ENCODE measurements around the gene SNX1. TPM values are rescaled to one million over a fixed set of nuclear protein-coding genes. Genes with fewer than 3 reads are reported as not detected.

Gene SNX1
- total and polyA plus RNA-seq, 2 donors (not counting 1 experiment from before 2014, with no cell fraction given), result 87.9 to 152 TPM

DNA sequence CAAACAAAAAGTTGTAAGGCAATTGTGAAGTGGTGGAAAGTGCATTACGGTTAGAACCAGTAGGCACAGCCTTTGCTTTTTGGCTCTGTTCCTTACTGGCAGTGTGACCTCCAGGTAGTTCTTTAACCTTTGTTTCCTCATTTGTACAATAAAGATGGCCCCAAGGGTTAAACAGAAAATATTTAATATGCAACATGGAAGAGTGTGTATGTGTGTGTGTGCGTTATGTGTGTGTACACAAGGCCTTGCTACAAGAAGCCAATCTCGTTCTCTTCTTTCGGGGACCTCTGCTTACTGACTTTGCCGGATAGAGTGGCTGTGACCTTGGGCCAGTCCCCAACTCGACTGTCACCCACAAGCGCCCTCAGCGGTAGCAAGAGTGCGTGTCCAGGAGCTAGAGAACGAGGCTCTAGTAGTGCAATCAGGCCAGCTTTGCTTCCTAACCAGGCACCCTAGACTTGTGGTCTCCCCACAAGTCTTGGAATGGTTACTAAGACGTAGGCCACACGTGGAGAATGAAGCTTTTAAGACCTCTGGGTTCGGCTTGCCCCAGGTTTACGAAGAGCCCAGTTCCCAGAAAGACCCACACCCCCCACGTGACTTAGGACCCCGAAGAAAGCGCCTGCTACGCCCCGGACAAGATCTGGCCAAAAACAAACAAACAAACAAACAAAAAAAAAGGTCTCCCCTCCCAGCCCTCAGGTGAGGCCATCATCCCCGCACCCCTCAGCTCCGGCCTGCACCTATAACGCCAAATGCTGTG, 2.7 kb upstream of the SNX1 start:
- peak; percentile 67 for DNase-seq
- peak overlapping the region; percentile 93 for H3K4me2 ChIP-seq (replicated peaks; ENCODE audit: low read depth, low read length, poor library complexity, severe bottlenecking)
- no peaks in the 10 kb centered on the region for H3K27me3 ChIP-seq (replicated peaks in 1 of 4; ENCODE audit: control extremely low read depth in 1 of 4, control insufficient read depth in 3 of 4, insufficient read depth in 4 of 4, low read length in 3 of 4)
- WGBS (ENCODE audit: insufficient coverage), result 1% methylated on average over 18 of the region's 22 CpGs
- H3K27ac ChIP-seq (ENCODE audit: low read length in 2 of 2), result peak overlapping the region; percentile 90 to 95
- H3K79me2 ChIP-seq (ENCODE audit: control insufficient read depth, insufficient read depth, low read length), result peaks cover 85% of the 10 kb centered on the region
- no peaks in the 10 kb centered on the region for H3K27me3 Mint-ChIP-seq
- ChIA-PET CTCF (interaction anchor here (0.9 to 4.6 kb wide), 13 partner anchors 17 to 626 kb away, joined by 3 to 33 read pairs (median 4); partner anchors contain the start of genes DAPK2 and PPIB), POLR2A (interaction anchor here (0.8 to 2.2 kb wide), 10 partner anchors 9 to 801 kb away, joined by 3 to 14 read pairs (median 4); partner anchors contain the start of genes PIF1 and SNX22)
- no peaks in the 10 kb centered on the region for H3K9me3 ChIP-seq (ENCODE audit: control extremely low read depth in 1 of 3, control insufficient read depth in 2 of 3, insufficient read depth in 1 of 3, low read length in 2 of 3)
- ATAC-seq (ENCODE audit: low read depth), result peak; percentile 2
- H3K36me3 ChIP-seq (replicated peaks in 1 of 2; ENCODE audit: control extremely low read depth in 1 of 2, control insufficient read depth in 1 of 2, extremely low read depth in 1 of 2, insufficient read depth in 2 of 2, low read length in 1 of 2), result peaks cover 2 to 5% of the 10 kb centered on the region in 2 experiments
- H3K4me1 Mint-ChIP-seq, result peaks cover 85% of the 10 kb centered on the region
- peaks cover 82 to 85% of the 10 kb centered on the region in 2 donors for H3K4me1 ChIP-seq (ENCODE audit: control insufficient read depth in 2 of 2, insufficient read depth in 2 of 2, low read length in 2 of 2)
- peaks cover 19% of the 10 kb centered on the region for H4K20me1 ChIP-seq (ENCODE audit: control insufficient read depth, insufficient read depth, low read length, poor library complexity, severe bottlenecking)
- peak overlapping the region; percentile 76 to 94 (median 84) for H3K4me3 ChIP-seq (ENCODE audit: control extremely low read depth in 1 of 5, extremely low read depth in 1 of 5, insufficient read depth in 1 of 5, low read depth in 2 of 5, low read length in 4 of 5)
- H3K9me3 Mint-ChIP-seq (ENCODE audit: insufficient read depth), result no peaks in the 10 kb centered on the region
- intact Hi-C loops (cut with micrococcal nuclease), result loop anchor here (1.0 to 10.0 kb wide), 9 partner anchors 18 to 904 kb away; partner anchors contain the start of genes APH1B, PPIB, RAB8B and USP3
- no peak for TF ChIP-seq EZH2 (IDR thresholded peaks at IDR 0.05; ENCODE audit: borderline replicate concordance, insufficient read depth, low read depth, low read length, poor library complexity, severe bottlenecking)
- TF ChIP-seq, protein P1, sequence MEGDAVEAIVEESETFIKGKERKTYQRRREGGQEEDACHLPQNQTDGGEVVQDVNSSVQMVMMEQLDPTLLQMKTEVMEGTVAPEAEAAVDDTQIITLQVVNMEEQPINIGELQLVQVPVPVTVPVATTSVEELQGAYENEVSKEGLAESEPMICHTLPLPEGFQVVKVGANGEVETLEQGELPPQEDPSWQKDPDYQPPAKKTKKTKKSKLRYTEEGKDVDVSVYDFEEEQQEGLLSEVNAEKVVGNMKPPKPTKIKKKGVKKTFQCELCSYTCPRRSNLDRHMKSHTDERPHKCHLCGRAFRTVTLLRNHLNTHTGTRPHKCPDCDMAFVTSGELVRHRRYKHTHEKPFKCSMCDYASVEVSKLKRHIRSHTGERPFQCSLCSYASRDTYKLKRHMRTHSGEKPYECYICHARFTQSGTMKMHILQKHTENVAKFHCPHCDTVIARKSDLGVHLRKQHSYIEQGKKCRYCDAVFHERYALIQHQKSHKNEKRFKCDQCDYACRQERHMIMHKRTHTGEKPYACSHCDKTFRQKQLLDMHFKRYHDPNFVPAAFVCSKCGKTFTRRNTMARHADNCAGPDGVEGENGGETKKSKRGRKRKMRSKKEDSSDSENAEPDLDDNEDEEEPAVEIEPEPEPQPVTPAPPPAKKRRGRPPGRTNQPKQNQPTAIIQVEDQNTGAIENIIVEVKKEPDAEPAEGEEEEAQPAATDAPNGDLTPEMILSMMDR (IDR thresholded peaks at IDR 0.05), result no peak
- H3K27ac Mint-ChIP-seq, result peak overlapping the region; percentile 98
- H3K4me3 Mint-ChIP-seq, result peak overlapping the region; percentile 97
- peak overlapping the region; percentile 83 for H3K9ac ChIP-seq (ENCODE audit: low read length)
- peak overlapping the region; percentile 82 for H2AFZ ChIP-seq (ENCODE audit: insufficient read depth, low read depth, low read length, poor library complexity, severe bottlenecking)
